Activated CD8-positive, alpha-beta T cell treated with anti-CD3 and anti-CD28 coated beads, Interleukin-2, amount 10 ng/mL, durations not matched to agents 7 days and 5 days (primary cell): ENCODE measurements around the gene SQOR. TPM values are rescaled to one million over a fixed set of nuclear protein-coding genes. Genes with fewer than 3 reads are reported as not detected.

Experiments
- ATAC-seq: fragments of 150-1000 bp; cut with Tn5 transposase; one replicate; pipeline ENCODE4 v1.10.0; 2021; ENCODE audit warnings: moderate library complexity
- CTCF ChIA-PET: fragments of 350-600 bp; sonication (Branson Sonifier 250); formaldehyde crosslinking; loops from one replicate; lab custom pipeline; 2021; ENCODE audit warnings: antibody characterized with exemption; lab: Charles Lee
- POLR2A ChIA-PET: fragments of 350-600 bp; sonication (Branson Sonifier 250); formaldehyde crosslinking; loops from one replicate; lab custom pipeline; 2021; ENCODE audit warnings: antibody characterized with exemption; lab: Charles Lee
- DNase-seq: peaks from one replicate; pipeline ENCODE4 v3.0.0-alpha.2; 2020
- H3K27ac Mint-ChIP-seq: one replicate; pipeline ENCODE4 v1.8.0; 2021; ENCODE audit warnings: mild to moderate bottlenecking, mixed read lengths
- H3K27me3 Mint-ChIP-seq: one replicate; pipeline ENCODE4 v1.8.0; 2021; ENCODE audit warnings: low read depth, mixed read lengths
- H3K36me3 Mint-ChIP-seq: one replicate; pipeline ENCODE4 v1.8.0; 2021; ENCODE audit warnings: low read depth, mixed read lengths
- H3K4me1 Mint-ChIP-seq: one replicate; pipeline ENCODE4 v1.8.0; 2021; ENCODE audit warnings: low read depth, mixed read lengths
- H3K4me3 Mint-ChIP-seq: one replicate; pipeline ENCODE4 v1.8.0; 2021; ENCODE audit warnings: mild to moderate bottlenecking, mixed read lengths
- H3K9me3 Mint-ChIP-seq: one replicate; pipeline ENCODE4 v1.8.0; 2022; ENCODE audit warnings: mixed read lengths; ENCODE audit not compliant: insufficient read depth
- total RNA-seq, 2 experiments: library from RNA; stranded (reverse); gene quantifications; one replicate each; pipeline ENCODE4 v1.2.3, GENCODE V29; 2021

The SQOR gene
- total RNA-seq = 10 to 100 TPM; 75.8 to 79.6 TPM

- H3K9me3 Mint-ChIP-seq = no peaks in the 10 kb centered on the region
- peak; percentile 78 for ATAC-seq
- CTCF ChIA-PET = interaction anchor here (0.8 to 2.4 kb wide), 10 partner anchors 10 to 434 kb away, joined by 3 to 10 read pairs (median 3); partner anchors contain the start of gene BLOC1S6
These were observed at the start of gene SQOR for GRCh38 chr15:45634432-45635190. Gene SQOR, plus strand, starts transcription at chr15:45635029. Its CDS starts 23,895 bp downstream, at chr15:45658924.

GRCh38 chr15:45585069-45585791, 49.6 kb upstream of the SQOR start:
- Mint-ChIP-seq H3K4me1 (peaks cover 27% of the 10 kb centered on the region), H3K4me3 (peak overlapping the region; percentile 99), H3K9me3 (no peaks in the 10 kb centered on the region), H3K27ac (no peak overlapping the region), H3K27me3 (peaks cover 4% of the 10 kb centered on the region), H3K36me3 (peaks cover 6% of the 10 kb centered on the region)
- DNase-seq (no peak), ATAC-seq (no peak)
- POLR2A ChIA-PET = interaction anchor here (3.2 kb wide), 1 partner anchor 49 kb away, joined by 26 read pairs; the partner anchor contains the start of gene SQOR
- CTCF ChIA-PET = interaction anchor here (2.0 to 8.1 kb wide), 4 partner anchors 11 to 155 kb away, joined by 12 to 84 read pairs (median 34); no protein-coding TSS in a partner anchor

More at GRCh38 chr15:45634432-45635190, at the start of gene SQOR:
- peaks cover 27% of the 10 kb centered on the region for H3K36me3 Mint-ChIP-seq
- peak within 1 kb of the TSS; percentile 100 for H3K4me3 Mint-ChIP-seq
- POLR2A ChIA-PET = interaction anchor here (0.6 to 3.1 kb wide), 10 partner anchors 10 to 105 kb away, joined by 3 to 26 read pairs (median 4); partner anchors contain the start of gene BLOC1S6
- H3K4me1 Mint-ChIP-seq = peaks cover 39% of the 10 kb centered on the region
- H3K27ac Mint-ChIP-seq = peak within 1 kb of the TSS; percentile 95
- H3K27me3 Mint-ChIP-seq = no peaks in the 10 kb centered on the region
- peak; percentile 78 for DNase-seq

GRCh38 chr15:45586125-45586524, 48.7 kb upstream of the SQOR start:
- Mint-ChIP-seq H3K9me3 (no peaks in the 10 kb centered on the region), H3K4me3 (peak overlapping the region; percentile 99), H3K36me3 (peaks cover 6% of the 10 kb centered on the region), H3K4me1 (peaks cover 32% of the 10 kb centered on the region), H3K27ac (peak overlapping the region; percentile 100), H3K27me3 (peaks cover 4% of the 10 kb centered on the region)
- POLR2A ChIA-PET = interaction anchor here (0.9 to 3.2 kb wide), 10 partner anchors 11 to 417 kb away, joined by 3 to 35 read pairs (median 8); partner anchors contain the start of gene SQOR
- DNase-seq (no peak), ATAC-seq (no peak)
- CTCF ChIA-PET = interaction anchor here (0.7 to 8.1 kb wide), 13 partner anchors 12 to 423 kb away, joined by 3 to 84 read pairs (median 4); no protein-coding TSS in a partner anchor

GRCh38 chr15:45586601-45587094, 48.2 kb upstream of the SQOR start:
- peaks cover 2% of the 10 kb centered on the region for H3K27me3 Mint-ChIP-seq
- no peaks in the 10 kb centered on the region for H3K9me3 Mint-ChIP-seq
- H3K27ac Mint-ChIP-seq = peak overlapping the region; percentile 100
- peak; percentile 11 for ATAC-seq
- peaks cover 37% of the 10 kb centered on the region for H3K4me1 Mint-ChIP-seq
- peak overlapping the region; percentile 99 for H3K4me3 Mint-ChIP-seq
- H3K36me3 Mint-ChIP-seq = peaks cover 6% of the 10 kb centered on the region
- ChIA-PET POLR2A (interaction anchor here (0.6 to 3.2 kb wide), 24 partner anchors 8 to 418 kb away, joined by 3 to 35 read pairs (median 4); partner anchors contain the start of gene SQOR), CTCF (interaction anchor here (0.7 to 8.1 kb wide), 15 partner anchors 13 to 424 kb away, joined by 3 to 84 read pairs (median 4); no protein-coding TSS in a partner anchor)
- no peak for DNase-seq

- peaks cover 43% of the 10 kb centered on the region for H3K4me1 Mint-ChIP-seq
- POLR2A ChIA-PET = interaction anchor here (0.6 to 3.2 kb wide), 28 partner anchors 8 to 418 kb away, joined by 3 to 35 read pairs (median 4); partner anchors contain the start of gene SQOR
These were observed 47.5 kb upstream of the SQOR start, which contains the start of gene BLOC1S6 for GRCh38 chr15:45587095-45587862. Gene BLOC1S6, plus strand, starts transcription at chr15:45587379. Its CDS starts 65 bp downstream, at chr15:45587444.

GRCh38 chr15:45587863-45588170, 47.0 kb upstream of the SQOR start:
- Mint-ChIP-seq H3K36me3 (peaks cover 11% of the 10 kb centered on the region), H3K27ac (peak overlapping the region; percentile 100), H3K4me1 (peaks cover 46% of the 10 kb centered on the region), H3K9me3 (no peaks in the 10 kb centered on the region), H3K4me3 (peak overlapping the region; percentile 99), H3K27me3 (no peaks in the 10 kb centered on the region)
- POLR2A ChIA-PET = interaction anchor here (0.8 to 3.2 kb wide), 14 partner anchors 9 to 389 kb away, joined by 3 to 35 read pairs (median 6); partner anchors contain the start of gene SQOR
- no peak for ATAC-seq
- no peak for DNase-seq
- CTCF ChIA-PET = interaction anchor here (0.7 to 8.1 kb wide), 10 partner anchors 9 to 191 kb away, joined by 3 to 84 read pairs (median 8); partner anchors contain the start of gene SQOR

More at GRCh38 chr15:45587095-45587862, 47.5 kb upstream of the SQOR start, which contains the start of gene BLOC1S6:
- H3K9me3 Mint-ChIP-seq = no peaks in the 10 kb centered on the region
- H3K4me3 Mint-ChIP-seq = peak within 1 kb of the TSS; percentile 99
- ATAC-seq (peak; percentile 91), DNase-seq (peak; percentile 92)
- peak within 1 kb of the TSS; percentile 100 for H3K27ac Mint-ChIP-seq
- H3K36me3 Mint-ChIP-seq = peaks cover 6% of the 10 kb centered on the region
- H3K27me3 Mint-ChIP-seq = no peaks in the 10 kb centered on the region
- CTCF ChIA-PET = interaction anchor here (0.7 to 8.1 kb wide), 20 partner anchors 10 to 425 kb away, joined by 3 to 84 read pairs (median 4); partner anchors contain the start of gene SQOR

- Mint-ChIP-seq H3K27ac (peak overlapping the region; percentile 100), H3K27me3 (no peaks in the 10 kb centered on the region), H3K9me3 (no peaks in the 10 kb centered on the region), H3K36me3 (peaks cover 12% of the 10 kb centered on the region), H3K4me1 (peaks cover 46% of the 10 kb centered on the region), H3K4me3 (peak overlapping the region; percentile 99)
- DNase-seq (no peak), ATAC-seq (no peak)
- ChIA-PET POLR2A (interaction anchor here (0.8 to 3.2 kb wide), 14 partner anchors 8 to 389 kb away, joined by 3 to 35 read pairs (median 4); partner anchors contain the start of gene SQOR), CTCF (interaction anchor here (0.7 to 8.1 kb wide), 9 partner anchors 9 to 191 kb away, joined by 3 to 84 read pairs (median 7); partner anchors contain the start of gene SQOR)
These were observed 46.5 kb upstream of the SQOR start for GRCh38 chr15:45588219-45588875.

GRCh38 chr15:45589256-45589655, 45.6 kb upstream of the SQOR start:
- no peak overlapping the region for H3K27ac Mint-ChIP-seq
- POLR2A ChIA-PET = interaction anchor here (0.8 kb wide), 1 partner anchor 186 kb away, joined by 3 read pairs; no protein-coding TSS in a partner anchor
- ATAC-seq (no peak), DNase-seq (no peak)
- H3K27me3 Mint-ChIP-seq = no peaks in the 10 kb centered on the region
- H3K9me3 Mint-ChIP-seq = no peaks in the 10 kb centered on the region
- peaks cover 18% of the 10 kb centered on the region for H3K36me3 Mint-ChIP-seq
- H3K4me1 Mint-ChIP-seq = peaks cover 42% of the 10 kb centered on the region
- CTCF ChIA-PET = interaction anchor here (1.1 to 8.1 kb wide), 5 partner anchors 15 to 159 kb away, joined by 4 to 84 read pairs (median 10); partner anchors contain the start of gene SQOR
- no peak overlapping the region for H3K4me3 Mint-ChIP-seq

GRCh38 chr15:45594319-45594718, 40.5 kb upstream of the SQOR start:
- Mint-ChIP-seq H3K36me3 (peaks cover 34% of the 10 kb centered on the region), H3K27me3 (no peaks in the 10 kb centered on the region), H3K27ac (no peak overlapping the region), H3K9me3 (no peaks in the 10 kb centered on the region), H3K4me3 (no peak overlapping the region), H3K4me1 (peaks cover 23% of the 10 kb centered on the region)
- ATAC-seq = no peak
- ChIA-PET POLR2A (interaction anchor here (0.6 to 1.2 kb wide), 2 partner anchors 7 to 313 kb away, joined by 3 read pairs; partner anchors contain the start of gene BLOC1S6), CTCF (interaction anchor here (1.0 to 3.2 kb wide), 4 partner anchors 17 to 165 kb away, joined by 3 to 14 read pairs (median 4); no protein-coding TSS in a partner anchor)
- no peak for DNase-seq
